B cell (primary cell): ENCODE results near the gene FAM107B. TPM values are rescaled to one million over a fixed set of nuclear protein-coding genes. Genes with fewer than 3 reads are reported as not detected.

ENCODE experiments used
- ATAC-seq: fragments of 200-7000 bp; cut with Tn5 transposase; one replicate; pipeline ENCODE4 v1.10.0; 2021; ENCODE audit warnings: low read depth, mild to moderate bottlenecking, moderate number of reproducible peaks, moderate library complexity
- CTCF ChIA-PET: fragments of 350-600 bp; sonication (Branson Sonifier 250); formaldehyde crosslinking; loops from one replicate; lab custom pipeline; 2021; ENCODE audit warnings: antibody characterized with exemption, inconsistent platforms; lab: Charles Lee
- POLR2A ChIA-PET: fragments of 350-600 bp; sonication (Branson Sonifier 250); formaldehyde crosslinking; loops from one replicate; lab custom pipeline; 2021; ENCODE audit warnings: antibody characterized with exemption; lab: Charles Lee
- DNase-seq: peaks from one replicate; pipeline ENCODE4 v3.0.0; 2013
- H2AFZ ChIP-seq: 2 replicates; pipeline ENCODE4 v1.6.1; 2012; ENCODE audit warnings: mild to moderate bottlenecking, low read depth, low read length; ENCODE audit not compliant: insufficient read depth, poor library complexity, severe bottlenecking
- H3K27ac ChIP-seq, 2 donors: 1 replicate in 1 of 2; 2 replicates in 1 of 2; pipeline ENCODE4 v1.5.1; 2012 to 2013; ENCODE audit warnings: low read length in 2 of 2, mild to moderate bottlenecking in 2 of 2, moderate library complexity in 1 of 2
- H3K27me3 ChIP-seq, 4 experiments: fragments of 200-600 bp in 1 of 4; sonication (generic) in 1 of 4; replicated peaks in 1 of 4; 1 replicate in 2 of 4; 2 replicates in 2 of 4; pipeline versions ENCODE4 v1.6.1 to v1.7.0; 2013 to 2016; ENCODE audit warnings: low read length in 3 of 4, mild to moderate bottlenecking in 2 of 4, mixed read lengths in 1 of 4, moderate library complexity in 1 of 4; ENCODE audit not compliant: insufficient read depth in 4 of 4, control insufficient read depth in 3 of 4; ENCODE audit errors: control extremely low read depth in 1 of 4
- H3K36me3 ChIP-seq, 2 experiments: replicated peaks in 1 of 2; 1 replicate in 1 of 2; 2 replicates in 1 of 2; pipeline versions ENCODE4 v1.6.1 to v1.7.1; 2013; ENCODE audit warnings: low read length in 1 of 2; ENCODE audit not compliant: insufficient read depth in 2 of 2, control insufficient read depth in 1 of 2; ENCODE audit errors: control extremely low read depth in 1 of 2, extremely low read depth in 1 of 2
- H3K4me1 ChIP-seq, 2 donors: fragments of 200-600 bp in 1 of 2; sonication (generic) in 1 of 2; 1 replicate in 1 of 2; 2 replicates in 1 of 2; pipeline versions ENCODE4 v1.5.1 to v1.6.1; 2013 to 2017; ENCODE audit warnings: low read length in 2 of 2; ENCODE audit not compliant: control insufficient read depth in 2 of 2, insufficient read depth in 2 of 2
- H3K4me2 ChIP-seq: replicated peaks from 2 replicates; pipeline ENCODE3; 2012; ENCODE audit warnings: mild to moderate bottlenecking, low read depth, low read length; ENCODE audit not compliant: poor library complexity, severe bottlenecking
- H3K4me3 ChIP-seq, 5 experiments: fragments of 200-600 bp in 1 of 5; sonication (generic) in 1 of 5; 1 replicate in 3 of 5; 2 replicates in 2 of 5; pipeline versions ENCODE4 v1.5.1 to v1.7.0; 2011 to 2016; ENCODE audit warnings: low read length in 4 of 5, mild to moderate bottlenecking in 4 of 5, low read depth in 2 of 5, control low read depth in 1 of 5, moderate library complexity in 1 of 5; ENCODE audit not compliant: insufficient read depth in 1 of 5; ENCODE audit errors: control extremely low read depth in 1 of 5, extremely low read depth in 1 of 5
- H3K79me2 ChIP-seq: fragments of 200-600 bp; sonication (generic); one replicate; pipeline ENCODE4 v1.6.0; 2016; ENCODE audit warnings: low read length; ENCODE audit not compliant: control insufficient read depth, insufficient read depth
- H3K9ac ChIP-seq: fragments of 200-600 bp; sonication (generic); 2 replicates; pipeline ENCODE4 v1.6.1; 2017; ENCODE audit warnings: mild to moderate bottlenecking, low read length, moderate library complexity
- H3K9me3 ChIP-seq, 3 donors: one replicate each; pipeline versions ENCODE4 v1.6.1 to v1.7.1; 2013; ENCODE audit warnings: low read length in 2 of 3; ENCODE audit not compliant: control insufficient read depth in 2 of 3, insufficient read depth in 1 of 3; ENCODE audit errors: control extremely low read depth in 1 of 3
- H4K20me1 ChIP-seq: 2 replicates; pipeline ENCODE4 v1.6.0; 2012; ENCODE audit warnings: mild to moderate bottlenecking, low read length; ENCODE audit not compliant: insufficient read depth, control insufficient read depth, poor library complexity, severe bottlenecking
- H3K27ac Mint-ChIP-seq: one replicate; pipeline ENCODE4 v1.8.0; 2021; ENCODE audit warnings: mixed read lengths
- H3K27me3 Mint-ChIP-seq: one replicate; pipeline ENCODE4 v1.8.0; 2021; ENCODE audit warnings: mixed read lengths
- H3K4me1 Mint-ChIP-seq: one replicate; pipeline ENCODE4 v1.8.0; 2021; ENCODE audit warnings: mixed read lengths
- H3K4me3 Mint-ChIP-seq: one replicate; pipeline ENCODE4 v1.8.0; 2021; ENCODE audit warnings: mixed read lengths
- H3K9me3 Mint-ChIP-seq: one replicate; pipeline ENCODE4 v1.8.0; 2022; ENCODE audit warnings: mixed read lengths; ENCODE audit not compliant: insufficient read depth
- EZH2 ChIP-seq: IDR thresholded peaks from 2 replicates; pipeline ENCODE4 v1.6.1; 2012; ENCODE audit warnings: borderline replicate concordance, low read depth, mild to moderate bottlenecking, moderate library complexity, low read length; ENCODE audit not compliant: insufficient read depth, poor library complexity, severe bottlenecking
- WGBS: methylation state at CpG from one replicate; pipeline ENCODE4 v1.1.5; 2013; ENCODE audit warnings: missing lambda C conversion rate; ENCODE audit not compliant: insufficient coverage; 5-methylcytosine and 5-hydroxymethylcytosine counted together
- intact Hi-C: fragments of 100-400 bp; cut with micrococcal nuclease; formaldehyde crosslinking; loops from one replicate; pipeline ENCODE4 v1.10.0; 2022
- polyA plus RNA-seq: library from polyadenylated mRNA; depleted of rRNA; stranded (reverse); fragments of >200 nt; gene quantifications from 2 replicates; pipeline ENCODE4 v1.2.3, GENCODE V29; 2012
- total RNA-seq, 2 donors: library from RNA; stranded (reverse); fragments of 120-200 nt in 1 of 2; gene quantifications; 1 replicate in 1 of 2; 2 replicates in 1 of 2; pipeline versions ENCODE4 v1.2.3 to v1.2.4, GENCODE V29; 2013 to 2022
- TF ChIP-seq, protein P1 (sequence below): fragments of 200-600 bp; IDR thresholded peaks from one replicate; pipeline ENCODE4 v1.8.0; 2022; ENCODE audit warnings: antibody characterized with exemption, mild to moderate bottlenecking

The FAM107B gene
- total and polyA plus RNA-seq, 2 donors (not counting 1 experiment from before 2014, with no cell fraction given), result 31.9 to 318 TPM

DNA sequence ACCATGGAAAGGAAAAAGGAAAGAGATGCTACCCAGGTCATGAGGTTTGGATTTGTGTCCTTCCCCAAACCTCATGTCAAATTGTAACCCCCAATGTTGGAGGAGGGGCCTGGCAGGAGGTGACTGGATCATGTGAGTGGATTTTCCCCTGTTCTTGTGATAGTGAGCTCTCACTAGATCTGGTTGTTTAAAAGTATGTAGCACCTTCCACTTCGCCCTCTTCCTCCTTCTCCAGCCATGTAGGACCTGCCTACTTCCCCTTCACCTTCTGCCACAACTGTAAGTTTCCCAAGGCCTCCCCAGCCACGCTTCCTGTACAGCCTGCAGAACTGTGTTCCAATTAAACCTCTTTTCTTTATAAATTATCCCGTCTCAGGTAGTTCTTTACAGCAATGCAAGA lies 113.9 kb downstream of the FAM107B start:
- Histone ChIP-seq H3K27me3 (no peaks in the 10 kb centered on the region), H3K27ac (peak overlapping the region; percentile 72 to 88), H3K9ac (peak overlapping the region; percentile 51), H3K4me2 (peak overlapping the region; percentile 75), H4K20me1 (no peaks in the 10 kb centered on the region), H3K4me3 (peak overlapping the region in 1 of 5 experiments; percentile 45), H2AFZ (no peak overlapping the region), H3K36me3 (no peaks in the 10 kb centered on the region), H3K4me1 (peaks cover 60 to 65% of the 10 kb centered on the region in 2 donors), H3K9me3 (peaks cover 0 to 8% (median 2%) of the 10 kb centered on the region in 3 donors), H3K79me2 (no peaks in the 10 kb centered on the region)
- CTCF ChIA-PET, result no interaction called here
- Mint-ChIP-seq H3K4me1 (peaks cover 76% of the 10 kb centered on the region), H3K27ac (peak overlapping the region; percentile 94), H3K4me3 (peak overlapping the region; percentile 66), H3K27me3 (no peaks in the 10 kb centered on the region), H3K9me3 (no peaks in the 10 kb centered on the region)
- TF ChIP-seq EZH2, result no peak
- TF ChIP-seq, protein P1, sequence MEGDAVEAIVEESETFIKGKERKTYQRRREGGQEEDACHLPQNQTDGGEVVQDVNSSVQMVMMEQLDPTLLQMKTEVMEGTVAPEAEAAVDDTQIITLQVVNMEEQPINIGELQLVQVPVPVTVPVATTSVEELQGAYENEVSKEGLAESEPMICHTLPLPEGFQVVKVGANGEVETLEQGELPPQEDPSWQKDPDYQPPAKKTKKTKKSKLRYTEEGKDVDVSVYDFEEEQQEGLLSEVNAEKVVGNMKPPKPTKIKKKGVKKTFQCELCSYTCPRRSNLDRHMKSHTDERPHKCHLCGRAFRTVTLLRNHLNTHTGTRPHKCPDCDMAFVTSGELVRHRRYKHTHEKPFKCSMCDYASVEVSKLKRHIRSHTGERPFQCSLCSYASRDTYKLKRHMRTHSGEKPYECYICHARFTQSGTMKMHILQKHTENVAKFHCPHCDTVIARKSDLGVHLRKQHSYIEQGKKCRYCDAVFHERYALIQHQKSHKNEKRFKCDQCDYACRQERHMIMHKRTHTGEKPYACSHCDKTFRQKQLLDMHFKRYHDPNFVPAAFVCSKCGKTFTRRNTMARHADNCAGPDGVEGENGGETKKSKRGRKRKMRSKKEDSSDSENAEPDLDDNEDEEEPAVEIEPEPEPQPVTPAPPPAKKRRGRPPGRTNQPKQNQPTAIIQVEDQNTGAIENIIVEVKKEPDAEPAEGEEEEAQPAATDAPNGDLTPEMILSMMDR, result no peak
- DNase-seq, result peak; percentile 63
- POLR2A ChIA-PET, result no interaction called here
- intact Hi-C loops, result no loop called here
- 71% methylated on average over 1 of the region's 3 CpGs for WGBS
- no peak for ATAC-seq

DNA sequence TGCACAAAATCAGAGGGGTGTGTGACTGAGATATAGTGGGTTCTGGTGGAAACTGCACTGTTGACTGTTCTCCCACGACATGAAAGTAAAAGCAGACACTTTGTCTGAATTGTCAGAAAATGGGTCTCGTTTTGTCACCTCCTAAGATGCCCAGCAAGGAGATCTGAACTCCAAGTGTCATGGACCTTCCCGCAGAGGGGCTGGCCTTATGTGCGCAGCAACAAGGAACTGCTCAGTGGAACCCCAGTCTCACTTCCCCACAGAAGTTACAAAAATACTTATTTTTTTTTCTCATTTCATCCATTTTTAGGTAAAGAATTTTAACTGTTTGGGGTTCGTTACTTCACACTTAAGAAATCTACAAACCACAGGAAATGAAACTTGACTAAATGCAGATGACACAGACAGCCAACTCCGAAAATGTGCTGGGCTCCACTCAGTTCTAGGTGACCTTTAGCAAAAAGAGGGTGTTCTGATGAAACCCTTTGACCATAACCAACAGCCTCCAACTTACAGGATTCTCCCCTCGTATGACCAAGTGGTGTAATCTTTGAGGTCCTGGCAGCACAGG lies 115.0 kb downstream of the FAM107B start:
- no peak for TF ChIP-seq EZH2
- TF ChIP-seq, protein P1, result no peak
- Histone ChIP-seq H3K9ac (peak overlapping the region; percentile 51), H3K4me1 (peaks cover 63 to 71% of the 10 kb centered on the region in 2 donors), H3K4me2 (peak overlapping the region; percentile 75), H3K27ac (peak overlapping the region; percentile 72 to 88), H3K4me3 (peak overlapping the region in 3 of 5 experiments; percentile 2 to 45 (median 3)), H3K27me3 (no peaks in the 10 kb centered on the region), H2AFZ (peak overlapping the region; percentile 52), H3K36me3 (no peaks in the 10 kb centered on the region), H3K79me2 (no peaks in the 10 kb centered on the region), H3K9me3 (peaks cover 0 to 5% (median 0%) of the 10 kb centered on the region in 3 donors), H4K20me1 (no peaks in the 10 kb centered on the region)
- ChIA-PET POLR2A (interaction anchor here (2.0 kb wide), 2 partner anchors 11 to 91 kb away, joined by 6 to 11 read pairs; no protein-coding TSS in a partner anchor), CTCF (interaction anchor here (1.3 to 1.7 kb wide), 2 partner anchors 91 to 163 kb away, joined by 6 read pairs; no protein-coding TSS in a partner anchor)
- DNase-seq (peak; percentile 81), ATAC-seq (peak; percentile 75)
- H3K9me3 Mint-ChIP-seq, result no peaks in the 10 kb centered on the region
- intact Hi-C loops, result loop anchor here (1.0 to 5.0 kb wide), 6 partner anchors 11 to 293 kb away; partner anchors contain the start of gene DCLRE1C
- 0% methylated on average over 2 of the region's 7 CpGs for WGBS
- H3K4me1 Mint-ChIP-seq, result peaks cover 87% of the 10 kb centered on the region
- peak overlapping the region; percentile 94 for H3K27ac Mint-ChIP-seq
- no peaks in the 10 kb centered on the region for H3K27me3 Mint-ChIP-seq
- H3K4me3 Mint-ChIP-seq, result peak overlapping the region; percentile 66
